Measurements from ENCODE around the gene THBS2.

- TF ChIP-seq CTCF (IDR thresholded peaks at IDR 0.05) (no peak), POLR2A (IDR thresholded peaks at IDR 0.05) (no peak)
These were observed 41.8 kb downstream of the THBS2 start for GRCh38 chr6:169211881-169212280.
